Lower leg skin (tissue), 4 donors: ENCODE measurements around the gene CCND2. TPM values are rescaled to one million over a fixed set of nuclear protein-coding genes. Genes with fewer than 3 reads are reported as not detected.

Experiments
- DNase-seq, 2 donors: peaks; one replicate each; pipeline ENCODE4 v3.0.0-alpha.2; 2019; ENCODE audit warnings: low spot score in 2 of 2
- H3K4me3 ChIP-seq: fragments of 200-600 bp; sonication (generic); 2 replicates; pipeline ENCODE4 v1.5.1; 2017; ENCODE audit warnings: mild to moderate bottlenecking, low read depth; ENCODE audit not compliant: poor library complexity, severe bottlenecking
- POLR2A ChIP-seq, 2 donors: fragments of 450-650 bp; IDR thresholded peaks; one replicate each; pipeline ENCODE4 v1.6.1; 2016 to 2017; ENCODE audit warnings: antibody characterized with exemption in 2 of 2, mild to moderate bottlenecking in 1 of 2, moderate library complexity in 1 of 2
- WGBS, 2 donors: methylation state at CpG; one replicate each; pipeline ENCODE4 v1.1.5; 2018; 5-methylcytosine and 5-hydroxymethylcytosine counted together
- intact Hi-C: fragments of 100-400 bp; cut with DNase I; formaldehyde crosslinking; loops from one replicate; pipeline ENCODE4 v1.15.0; 2023; ENCODE audit warnings: low total_unique reads
- total RNA-seq, 4 donors: library from RNA; depleted of rRNA; stranded (reverse); fragments of >200 nt; gene quantifications; one replicate each; pipeline ENCODE4 v1.1.0, GENCODE V29; 2016
- TF ChIP-seq, protein P1 (sequence below), 3 donors: fragments of 450-650 bp; IDR thresholded peaks; one replicate each; pipeline ENCODE4 v1.5.1; 2016; ENCODE audit warnings: antibody characterized with exemption in 3 of 3, mild to moderate bottlenecking in 3 of 3, moderate library complexity in 2 of 3

Gene CCND2
- total RNA-seq, 4 donors from 2014 or later = 14.5 to 29.5 (median 26.6) TPM

- WGBS, 2 donors = 1% methylated on average over 32 to 43 of the region's 43 CpGs
- no peak overlapping the region for H3K4me3 ChIP-seq
- TF ChIP-seq POLR2A (IDR thresholded peaks at IDR 0.05) = no peak
- TF ChIP-seq, protein P1, sequence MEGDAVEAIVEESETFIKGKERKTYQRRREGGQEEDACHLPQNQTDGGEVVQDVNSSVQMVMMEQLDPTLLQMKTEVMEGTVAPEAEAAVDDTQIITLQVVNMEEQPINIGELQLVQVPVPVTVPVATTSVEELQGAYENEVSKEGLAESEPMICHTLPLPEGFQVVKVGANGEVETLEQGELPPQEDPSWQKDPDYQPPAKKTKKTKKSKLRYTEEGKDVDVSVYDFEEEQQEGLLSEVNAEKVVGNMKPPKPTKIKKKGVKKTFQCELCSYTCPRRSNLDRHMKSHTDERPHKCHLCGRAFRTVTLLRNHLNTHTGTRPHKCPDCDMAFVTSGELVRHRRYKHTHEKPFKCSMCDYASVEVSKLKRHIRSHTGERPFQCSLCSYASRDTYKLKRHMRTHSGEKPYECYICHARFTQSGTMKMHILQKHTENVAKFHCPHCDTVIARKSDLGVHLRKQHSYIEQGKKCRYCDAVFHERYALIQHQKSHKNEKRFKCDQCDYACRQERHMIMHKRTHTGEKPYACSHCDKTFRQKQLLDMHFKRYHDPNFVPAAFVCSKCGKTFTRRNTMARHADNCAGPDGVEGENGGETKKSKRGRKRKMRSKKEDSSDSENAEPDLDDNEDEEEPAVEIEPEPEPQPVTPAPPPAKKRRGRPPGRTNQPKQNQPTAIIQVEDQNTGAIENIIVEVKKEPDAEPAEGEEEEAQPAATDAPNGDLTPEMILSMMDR (IDR thresholded peaks at IDR 0.05) = no peak
- DNase-seq = peak; percentile 72 to 95
- intact Hi-C loops = loop anchor here (5.0 to 10.0 kb wide), 3 partner anchors 277 to 497 kb away; no protein-coding TSS in a partner anchor
Observed at GRCh38 chr12:4271717-4272423, 1.7 kb upstream of the CCND2 start.

- WGBS, 2 donors = 0 to 2% methylated on average over 48 to 59 of the region's 62 CpGs
- intact Hi-C loops = loop anchor here (5.0 to 10.0 kb wide), 3 partner anchors 278 to 498 kb away; no protein-coding TSS in a partner anchor
- DNase-seq = peak; percentile 34 to 91
- peak overlapping the region; percentile 14 for H3K4me3 ChIP-seq
- no peak for TF ChIP-seq POLR2A (IDR thresholded peaks at IDR 0.05)
- TF ChIP-seq, protein P1 (IDR thresholded peaks at IDR 0.05) = no peak
Observed at GRCh38 chr12:4272424-4273272, 914 bp upstream of the CCND2 start.

DNA sequence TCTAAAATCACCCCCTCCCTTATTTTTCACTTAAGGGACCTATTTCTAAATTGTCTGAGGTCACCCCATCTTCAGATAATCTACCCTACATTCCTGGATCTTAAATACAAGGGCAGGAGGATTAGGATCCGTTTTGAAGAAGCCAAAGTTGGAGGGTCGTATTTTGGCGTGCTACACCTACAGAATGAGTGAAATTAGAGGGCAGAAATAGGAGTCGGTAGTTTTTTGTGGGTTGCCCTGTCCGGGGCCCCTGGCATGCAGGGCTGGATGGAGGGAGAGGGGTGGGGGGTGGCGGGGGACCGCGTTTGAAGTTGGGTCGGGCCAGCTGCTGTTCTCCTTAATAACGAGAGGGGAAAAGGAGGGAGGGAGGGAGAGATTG is 300 bp upstream of the CCND2 start:
- TF ChIP-seq, protein P1 (IDR thresholded peaks at IDR 0.05) = no peak
- no peak for TF ChIP-seq POLR2A (IDR thresholded peaks at IDR 0.05)
- WGBS, 2 donors = 1% methylated on average over 10 of the region's 10 CpGs
- H3K4me3 ChIP-seq = no peak overlapping the region
- no peak for DNase-seq
- intact Hi-C loops = loop anchor here (5.0 to 10.0 kb wide), 3 partner anchors 278 to 498 kb away; no protein-coding TSS in a partner anchor

GRCh38 chr12:4274396-4275015 is 944 bp downstream of the CCND2 start:
- DNase-seq = no peak
- WGBS, 2 donors = 0 to 1% methylated on average over 42 of the region's 42 CpGs
- TF ChIP-seq, protein P1 (IDR thresholded peaks at IDR 0.05) = no peak
- TF ChIP-seq POLR2A (IDR thresholded peaks at IDR 0.05) = no peak
- H3K4me3 ChIP-seq = peak overlapping the region; percentile 52
- intact Hi-C loops = loop anchor here (5.0 to 10.0 kb wide), 3 partner anchors 280 to 500 kb away; no protein-coding TSS in a partner anchor

DNA sequence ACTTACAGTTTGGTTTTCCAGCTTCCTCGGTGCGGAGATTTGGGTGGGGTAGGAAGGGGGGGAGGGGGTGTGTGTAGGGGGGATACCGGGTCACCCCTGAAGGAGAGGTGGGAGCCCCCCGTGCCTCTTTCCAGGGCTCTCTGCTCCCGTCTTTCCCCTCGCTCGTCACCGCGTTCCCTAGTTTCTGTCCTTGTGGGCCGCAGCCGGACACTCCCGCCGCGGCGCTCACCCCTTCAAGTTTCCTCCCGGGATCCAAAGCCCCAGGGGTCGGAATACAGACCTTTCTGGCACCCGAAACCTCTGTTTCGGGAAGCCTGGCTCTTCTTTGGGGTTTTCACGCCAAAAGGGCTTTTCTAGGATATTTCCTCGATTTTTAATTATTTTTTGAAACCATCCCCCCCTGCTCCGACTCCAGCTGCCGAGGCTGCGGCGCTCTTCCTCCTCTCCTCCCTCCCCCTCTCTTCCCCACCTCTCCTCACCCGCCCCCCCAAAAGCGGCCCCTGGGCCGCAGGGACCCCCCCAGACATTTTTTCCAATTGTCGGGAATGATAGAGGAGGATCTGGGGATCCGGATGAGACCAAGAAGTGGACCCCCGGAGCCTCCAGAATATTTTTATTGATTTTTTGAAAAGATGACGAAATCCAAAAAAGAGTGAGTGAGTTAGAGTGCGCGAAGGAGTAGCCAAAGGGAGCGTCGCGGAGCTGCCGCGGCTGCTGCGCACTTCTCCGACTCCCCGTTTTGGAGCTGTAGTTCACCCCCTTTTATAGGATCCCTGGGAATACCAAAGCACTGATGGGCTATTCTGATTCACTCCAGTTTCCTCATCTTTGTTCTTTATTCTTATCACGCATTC is 1.7 kb downstream of the CCND2 start:
- intact Hi-C loops = loop anchor here (10.0 kb wide), 2 partner anchors 280 to 500 kb away; no protein-coding TSS in a partner anchor
- DNase-seq = peak in 1 of 2 donors; percentile 84
- H3K4me3 ChIP-seq = peak overlapping the region; percentile 52
- WGBS, 2 donors = 1% methylated on average over 43 of the region's 43 CpGs
- TF ChIP-seq, protein P1 (IDR thresholded peaks at IDR 0.05) = no peak
- no peak for TF ChIP-seq POLR2A (IDR thresholded peaks at IDR 0.05)
